CD4-positive, alpha-beta T cell (primary cell): ENCODE data around the gene TIE1. TPM values are rescaled to one million over a fixed set of nuclear protein-coding genes. Genes with fewer than 3 reads are reported as not detected.

ENCODE experiments used
- ATAC-seq: fragments of 200-7000 bp; cut with Tn5 transposase; one replicate; pipeline ENCODE4 v1.10.0; 2022; ENCODE audit warnings: mild to moderate bottlenecking; ENCODE audit not compliant: poor library complexity
- CTCF ChIA-PET: fragments of 350-600 bp; sonication (Branson Sonifier 250); formaldehyde crosslinking; loops from one replicate; lab custom pipeline; 2021; ENCODE audit warnings: antibody characterized with exemption, inconsistent platforms; lab: Charles Lee
- POLR2A ChIA-PET: fragments of 350-600 bp; sonication (Branson Sonifier 250); formaldehyde crosslinking; loops from one replicate; lab custom pipeline; 2021; ENCODE audit warnings: antibody characterized with exemption, inconsistent platforms; lab: Charles Lee
- DNase-seq, 14 experiments: peaks; one replicate each; pipeline ENCODE4 v3.0.0-alpha.2; 2013 to 2020; ENCODE audit warnings: mixed read lengths in 2 of 14
- H3K27ac ChIP-seq, 2 donors: one replicate each; pipeline versions ENCODE4 v1.5.1 to v1.7.0; 2013; ENCODE audit warnings: low read length in 2 of 2, low read depth in 1 of 2, mild to moderate bottlenecking in 1 of 2
- H3K27me3 ChIP-seq, 2 experiments: 1 replicate in 1 of 2; 2 replicates in 1 of 2; pipeline versions ENCODE4 v1.6.1 to v1.7.0; 2013; ENCODE audit warnings: low read length in 2 of 2, control low read depth in 1 of 2, mild to moderate bottlenecking in 1 of 2, moderate library complexity in 1 of 2; ENCODE audit not compliant: insufficient read depth in 2 of 2, control insufficient read depth in 1 of 2
- H3K36me3 ChIP-seq: one replicate; pipeline ENCODE4 v1.6.1; 2013; ENCODE audit warnings: low read length, control low read depth; ENCODE audit not compliant: insufficient read depth
- H3K4me1 ChIP-seq: one replicate; pipeline ENCODE4 v1.6.1; 2013; ENCODE audit warnings: low read length, control low read depth; ENCODE audit not compliant: insufficient read depth
- H3K4me3 ChIP-seq: one replicate; pipeline ENCODE4 v1.5.1; 2013; ENCODE audit warnings: mild to moderate bottlenecking, low read length, moderate library complexity
- H3K9me3 ChIP-seq, 2 experiments: 1 replicate in 1 of 2; 2 replicates in 1 of 2; pipeline versions ENCODE4 v1.6.1 to v1.7.0; 2013; ENCODE audit warnings: low read length in 2 of 2, mild to moderate bottlenecking in 2 of 2, control low read depth in 1 of 2, moderate library complexity in 1 of 2; ENCODE audit not compliant: control insufficient read depth in 1 of 2, insufficient read depth in 1 of 2
- H3K27ac Mint-ChIP-seq: one replicate; pipeline ENCODE4 v1.8.0; 2020; ENCODE audit warnings: mixed read lengths
- H3K27me3 Mint-ChIP-seq: one replicate; pipeline ENCODE4 v1.8.0; 2021; ENCODE audit warnings: mixed read lengths
- H3K36me3 Mint-ChIP-seq: one replicate; pipeline ENCODE4 v1.8.0; 2021; ENCODE audit warnings: low read depth, mixed read lengths
- H3K4me1 Mint-ChIP-seq: one replicate; pipeline ENCODE4 v1.8.0; 2021; ENCODE audit warnings: low read depth, mixed read lengths
- H3K4me3 Mint-ChIP-seq: one replicate; pipeline ENCODE4 v1.8.0; 2020; ENCODE audit warnings: mild to moderate bottlenecking, mixed read lengths
- H3K9me3 Mint-ChIP-seq: one replicate; pipeline ENCODE4 v1.8.0; 2020; ENCODE audit warnings: mixed read lengths
- CTCF ChIP-seq: fragments of 200-600 bp; IDR thresholded peaks from one replicate; pipeline ENCODE4 v1.8.0; 2022; ENCODE audit warnings: antibody characterized with exemption, mild to moderate bottlenecking
- intact Hi-C, 2 experiments: fragments of 100-400 bp; cut with DNase I in 1 of 2; cut with micrococcal nuclease in 1 of 2; formaldehyde crosslinking; loops; one replicate each; pipeline versions ENCODE4 v1.15.1 to v1.9.0; 2023 to 2025; cut with DNase I, micrococcal nuclease
- total RNA-seq, 174 experiments: library from RNA in 2 of 174; stranded (reverse) in 2 of 174; gene quantifications; one replicate each; pipeline ENCODE4 v1.2.3 and lab custom pipeline; 2021 to 2026

Gene TIE1
- total RNA-seq, 2 experiments from 2014 or later, result not detected

DNA sequence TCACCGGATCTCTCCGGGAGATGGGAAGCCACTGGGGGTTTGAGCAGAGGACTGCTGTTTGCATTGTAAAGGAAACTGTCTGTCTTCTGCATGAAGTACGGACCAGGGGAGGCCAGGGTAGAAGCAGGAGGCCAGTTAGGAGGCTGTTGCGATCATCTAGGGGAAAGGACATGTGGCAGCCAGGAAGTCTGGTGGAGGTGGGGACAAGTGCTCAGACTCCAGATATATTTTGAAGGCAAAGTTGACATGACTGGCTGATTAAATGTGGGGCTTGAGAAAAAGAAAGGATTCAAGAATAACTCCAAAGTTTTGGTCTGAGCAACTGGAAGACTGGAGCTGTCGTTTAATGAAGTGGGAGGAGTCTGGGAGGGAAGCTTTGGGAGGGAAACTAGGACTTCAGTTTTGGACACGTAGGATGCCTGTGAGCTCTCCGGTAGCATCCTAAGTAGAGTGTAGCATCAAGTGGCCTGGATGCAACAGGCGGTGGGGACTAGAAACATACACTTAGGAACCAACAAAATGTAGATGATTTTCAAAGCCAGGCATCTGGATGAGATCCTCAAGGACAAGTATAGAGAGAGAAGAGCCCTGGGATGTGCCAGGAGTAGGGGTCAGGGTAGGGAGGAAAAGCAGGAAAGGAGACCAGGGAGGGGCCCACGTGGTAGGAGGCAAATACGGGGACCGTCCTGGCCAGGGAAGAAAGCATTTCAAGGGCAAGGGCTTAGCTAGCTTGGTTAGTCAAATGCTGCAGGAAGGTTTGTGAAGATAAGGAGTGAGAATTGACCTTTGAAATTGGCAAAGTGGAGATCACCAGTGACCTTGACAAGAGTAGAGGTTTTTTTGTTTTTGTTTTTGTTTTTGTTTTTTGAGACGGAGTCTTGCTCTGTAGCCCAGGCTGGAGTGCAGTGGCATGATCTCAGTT, 11.7 kb upstream of the TIE1 start:
- no peak overlapping the region for H3K4me3 Mint-ChIP-seq
- peaks cover 3% of the 10 kb centered on the region for H3K4me1 Mint-ChIP-seq
- POLR2A ChIA-PET, result no interaction called here
- H3K27ac Mint-ChIP-seq, result no peak overlapping the region
- Histone ChIP-seq H3K9me3 (no peaks in the 10 kb centered on the region), H3K27me3 (no peaks in the 10 kb centered on the region), H3K4me3 (no peak overlapping the region), H3K27ac (no peak overlapping the region), H3K36me3 (no peaks in the 10 kb centered on the region), H3K4me1 (peaks cover under 1% of the 10 kb centered on the region)
- CTCF ChIA-PET, result no interaction called here
- intact Hi-C loops, result no loop called here
- no peak for TF ChIP-seq CTCF
- no peaks in the 10 kb centered on the region for H3K36me3 Mint-ChIP-seq
- peaks cover 4% of the 10 kb centered on the region for H3K27me3 Mint-ChIP-seq
- ATAC-seq (no peak), DNase-seq (no peak)
- H3K9me3 Mint-ChIP-seq, result no peaks in the 10 kb centered on the region

DNA sequence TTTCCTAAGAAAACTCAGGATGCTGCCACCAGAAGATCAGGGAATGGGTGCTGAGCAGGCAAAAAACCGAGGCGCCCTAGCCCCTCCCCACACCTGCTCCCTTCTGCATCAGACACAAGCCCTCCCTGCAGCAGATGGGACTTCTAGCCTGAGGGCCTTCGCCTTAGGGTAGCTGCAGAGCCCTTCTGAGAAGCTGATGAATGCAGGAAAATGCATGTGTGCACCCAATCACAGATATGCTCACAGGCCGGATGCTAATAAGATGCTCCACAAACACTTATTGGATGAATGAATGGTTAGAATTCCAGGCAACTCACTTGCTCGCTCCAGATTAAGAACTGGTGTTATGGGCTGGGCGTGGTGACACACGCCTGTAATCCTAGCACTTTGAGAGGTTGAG, 8.6 kb upstream of the TIE1 start:
- CTCF ChIA-PET, result no interaction called here
- H3K4me3 Mint-ChIP-seq, result no peak overlapping the region
- DNase-seq, result no peak
- Histone ChIP-seq H3K27ac (no peak overlapping the region), H3K4me1 (peaks cover 17% of the 10 kb centered on the region), H3K4me3 (no peak overlapping the region), H3K27me3 (no peaks in the 10 kb centered on the region), H3K9me3 (no peaks in the 10 kb centered on the region), H3K36me3 (no peaks in the 10 kb centered on the region)
- intact Hi-C loops, result no loop called here
- POLR2A ChIA-PET, result no interaction called here
- no peak overlapping the region for H3K27ac Mint-ChIP-seq
- no peaks in the 10 kb centered on the region for H3K36me3 Mint-ChIP-seq
- H3K4me1 Mint-ChIP-seq, result peaks cover 22% of the 10 kb centered on the region
- ATAC-seq, result no peak
- H3K27me3 Mint-ChIP-seq, result peaks cover 2% of the 10 kb centered on the region
- TF ChIP-seq CTCF, result no peak
- no peaks in the 10 kb centered on the region for H3K9me3 Mint-ChIP-seq

GRCh38 chr1:43292679-43293078, 8.1 kb upstream of the TIE1 start:
- Mint-ChIP-seq H3K27ac (no peak overlapping the region), H3K4me3 (no peak overlapping the region), H3K27me3 (no peaks in the 10 kb centered on the region), H3K36me3 (no peaks in the 10 kb centered on the region), H3K9me3 (no peaks in the 10 kb centered on the region), H3K4me1 (peaks cover 22% of the 10 kb centered on the region)
- CTCF ChIA-PET, result no interaction called here
- intact Hi-C loops, result no loop called here
- H3K27ac ChIP-seq, result no peak overlapping the region
- peaks cover 17% of the 10 kb centered on the region for H3K4me1 ChIP-seq
- no peaks in the 10 kb centered on the region for H3K36me3 ChIP-seq
- no peak for TF ChIP-seq CTCF
- ATAC-seq (no peak), DNase-seq (no peak)
- H3K27me3 ChIP-seq, result no peaks in the 10 kb centered on the region
- no peaks in the 10 kb centered on the region for H3K9me3 ChIP-seq
- no peak overlapping the region for H3K4me3 ChIP-seq
- POLR2A ChIA-PET, result no interaction called here
